B cell (primary cell): ENCODE measurements around the gene ROR2. TPM values are rescaled to one million over a fixed set of nuclear protein-coding genes. Genes with fewer than 3 reads are reported as not detected.

Source experiments
- ATAC-seq: fragments of 200-7000 bp; cut with Tn5 transposase; one replicate; pipeline ENCODE4 v1.10.0; 2021; ENCODE audit warnings: low read depth, mild to moderate bottlenecking, moderate number of reproducible peaks, moderate library complexity
- CTCF ChIA-PET: fragments of 350-600 bp; sonication (Branson Sonifier 250); formaldehyde crosslinking; loops from one replicate; lab custom pipeline; 2021; ENCODE audit warnings: antibody characterized with exemption, inconsistent platforms; lab: Charles Lee
- POLR2A ChIA-PET: fragments of 350-600 bp; sonication (Branson Sonifier 250); formaldehyde crosslinking; loops from one replicate; lab custom pipeline; 2021; ENCODE audit warnings: antibody characterized with exemption; lab: Charles Lee
- DNase-seq: peaks from one replicate; pipeline ENCODE4 v3.0.0; 2013
- H2AFZ ChIP-seq: 2 replicates; pipeline ENCODE4 v1.6.1; 2012; ENCODE audit warnings: mild to moderate bottlenecking, low read depth, low read length; ENCODE audit not compliant: insufficient read depth, poor library complexity, severe bottlenecking
- H3K27ac ChIP-seq, 2 donors: 1 replicate in 1 of 2; 2 replicates in 1 of 2; pipeline ENCODE4 v1.5.1; 2012 to 2013; ENCODE audit warnings: low read length in 2 of 2, mild to moderate bottlenecking in 2 of 2, moderate library complexity in 1 of 2
- H3K27me3 ChIP-seq, 4 experiments: fragments of 200-600 bp in 1 of 4; sonication (generic) in 1 of 4; replicated peaks in 1 of 4; 1 replicate in 2 of 4; 2 replicates in 2 of 4; pipeline versions ENCODE4 v1.6.1 to v1.7.0; 2013 to 2016; ENCODE audit warnings: low read length in 3 of 4, mild to moderate bottlenecking in 2 of 4, mixed read lengths in 1 of 4, moderate library complexity in 1 of 4; ENCODE audit not compliant: insufficient read depth in 4 of 4, control insufficient read depth in 3 of 4; ENCODE audit errors: control extremely low read depth in 1 of 4
- H3K36me3 ChIP-seq, 2 experiments: replicated peaks in 1 of 2; 1 replicate in 1 of 2; 2 replicates in 1 of 2; pipeline versions ENCODE4 v1.6.1 to v1.7.1; 2013; ENCODE audit warnings: low read length in 1 of 2; ENCODE audit not compliant: insufficient read depth in 2 of 2, control insufficient read depth in 1 of 2; ENCODE audit errors: control extremely low read depth in 1 of 2, extremely low read depth in 1 of 2
- H3K4me1 ChIP-seq, 2 donors: fragments of 200-600 bp in 1 of 2; sonication (generic) in 1 of 2; 1 replicate in 1 of 2; 2 replicates in 1 of 2; pipeline versions ENCODE4 v1.5.1 to v1.6.1; 2013 to 2017; ENCODE audit warnings: low read length in 2 of 2; ENCODE audit not compliant: control insufficient read depth in 2 of 2, insufficient read depth in 2 of 2
- H3K4me2 ChIP-seq: replicated peaks from 2 replicates; pipeline ENCODE3; 2012; ENCODE audit warnings: mild to moderate bottlenecking, low read depth, low read length; ENCODE audit not compliant: poor library complexity, severe bottlenecking
- H3K4me3 ChIP-seq, 5 experiments: fragments of 200-600 bp in 1 of 5; sonication (generic) in 1 of 5; 1 replicate in 3 of 5; 2 replicates in 2 of 5; pipeline versions ENCODE4 v1.5.1 to v1.7.0; 2011 to 2016; ENCODE audit warnings: low read length in 4 of 5, mild to moderate bottlenecking in 4 of 5, low read depth in 2 of 5, control low read depth in 1 of 5, moderate library complexity in 1 of 5; ENCODE audit not compliant: insufficient read depth in 1 of 5; ENCODE audit errors: control extremely low read depth in 1 of 5, extremely low read depth in 1 of 5
- H3K79me2 ChIP-seq: fragments of 200-600 bp; sonication (generic); one replicate; pipeline ENCODE4 v1.6.0; 2016; ENCODE audit warnings: low read length; ENCODE audit not compliant: control insufficient read depth, insufficient read depth
- H3K9ac ChIP-seq: fragments of 200-600 bp; sonication (generic); 2 replicates; pipeline ENCODE4 v1.6.1; 2017; ENCODE audit warnings: mild to moderate bottlenecking, low read length, moderate library complexity
- H3K9me3 ChIP-seq, 3 donors: one replicate each; pipeline versions ENCODE4 v1.6.1 to v1.7.1; 2013; ENCODE audit warnings: low read length in 2 of 3; ENCODE audit not compliant: control insufficient read depth in 2 of 3, insufficient read depth in 1 of 3; ENCODE audit errors: control extremely low read depth in 1 of 3
- H4K20me1 ChIP-seq: 2 replicates; pipeline ENCODE4 v1.6.0; 2012; ENCODE audit warnings: mild to moderate bottlenecking, low read length; ENCODE audit not compliant: insufficient read depth, control insufficient read depth, poor library complexity, severe bottlenecking
- H3K27ac Mint-ChIP-seq: one replicate; pipeline ENCODE4 v1.8.0; 2021; ENCODE audit warnings: mixed read lengths
- H3K27me3 Mint-ChIP-seq: one replicate; pipeline ENCODE4 v1.8.0; 2021; ENCODE audit warnings: mixed read lengths
- H3K4me1 Mint-ChIP-seq: one replicate; pipeline ENCODE4 v1.8.0; 2021; ENCODE audit warnings: mixed read lengths
- H3K4me3 Mint-ChIP-seq: one replicate; pipeline ENCODE4 v1.8.0; 2021; ENCODE audit warnings: mixed read lengths
- H3K9me3 Mint-ChIP-seq: one replicate; pipeline ENCODE4 v1.8.0; 2022; ENCODE audit warnings: mixed read lengths; ENCODE audit not compliant: insufficient read depth
- CTCF ChIP-seq: fragments of 200-600 bp; IDR thresholded peaks from one replicate; pipeline ENCODE4 v1.8.0; 2022; ENCODE audit warnings: antibody characterized with exemption, mild to moderate bottlenecking
- EZH2 ChIP-seq: IDR thresholded peaks from 2 replicates; pipeline ENCODE4 v1.6.1; 2012; ENCODE audit warnings: borderline replicate concordance, low read depth, mild to moderate bottlenecking, moderate library complexity, low read length; ENCODE audit not compliant: insufficient read depth, poor library complexity, severe bottlenecking
- WGBS: methylation state at CpG from one replicate; pipeline ENCODE4 v1.1.5; 2013; ENCODE audit warnings: missing lambda C conversion rate; ENCODE audit not compliant: insufficient coverage; 5-methylcytosine and 5-hydroxymethylcytosine counted together
- intact Hi-C: fragments of 100-400 bp; cut with micrococcal nuclease; formaldehyde crosslinking; loops from one replicate; pipeline ENCODE4 v1.10.0; 2022
- polyA plus RNA-seq: library from polyadenylated mRNA; depleted of rRNA; stranded (reverse); fragments of >200 nt; gene quantifications from 2 replicates; pipeline ENCODE4 v1.2.3, GENCODE V29; 2012
- total RNA-seq, 2 donors: library from RNA; stranded (reverse); fragments of 120-200 nt in 1 of 2; gene quantifications; 1 replicate in 1 of 2; 2 replicates in 1 of 2; pipeline versions ENCODE4 v1.2.3 to v1.2.4, GENCODE V29; 2013 to 2022

Gene ROR2
- total and polyA plus RNA-seq, 2 donors (not counting 1 experiment from before 2014, with no cell fraction given) = 0.21 to 0.49 TPM

GRCh38 chr9:91913986-91914385 is 36.0 kb downstream of the ROR2 start:
- H2AFZ ChIP-seq = no peak overlapping the region
- H3K4me2 ChIP-seq = no peak overlapping the region
- H3K27me3 Mint-ChIP-seq = peaks cover 17% of the 10 kb centered on the region
- ATAC-seq = no peak
- H3K27me3 ChIP-seq = peaks cover 0 to 3% (median 0%) of the 10 kb centered on the region in 4 experiments
- WGBS = 79% methylated on average over 6 of the region's 8 CpGs
- no peak overlapping the region for H3K4me3 ChIP-seq
- H3K4me1 ChIP-seq = no peaks in the 10 kb centered on the region
- no peak for DNase-seq
- no peak for TF ChIP-seq EZH2
- no peak for TF ChIP-seq CTCF
- H3K36me3 ChIP-seq = no peaks in the 10 kb centered on the region
- no peaks in the 10 kb centered on the region for H3K4me1 Mint-ChIP-seq
- H3K27ac Mint-ChIP-seq = no peak overlapping the region
- ChIA-PET CTCF (no interaction called here), POLR2A (no interaction called here)
- H3K4me3 Mint-ChIP-seq = no peak overlapping the region
- intact Hi-C loops = no loop called here
- H3K9ac ChIP-seq = no peak overlapping the region
- H3K79me2 ChIP-seq = no peaks in the 10 kb centered on the region
- H3K27ac ChIP-seq = no peak overlapping the region
- no peaks in the 10 kb centered on the region for H3K9me3 Mint-ChIP-seq
- peaks cover 0 to 5% (median 0%) of the 10 kb centered on the region in 3 donors for H3K9me3 ChIP-seq
- H4K20me1 ChIP-seq = no peaks in the 10 kb centered on the region

GRCh38 chr9:91913096-91913495 is 36.9 kb downstream of the ROR2 start:
- H3K4me2 ChIP-seq = no peak overlapping the region
- Mint-ChIP-seq H3K27ac (no peak overlapping the region), H3K9me3 (no peaks in the 10 kb centered on the region), H3K4me3 (no peak overlapping the region), H3K27me3 (peaks cover 17% of the 10 kb centered on the region), H3K4me1 (no peaks in the 10 kb centered on the region)
- no peaks in the 10 kb centered on the region for H3K79me2 ChIP-seq
- intact Hi-C loops = no loop called here
- no peaks in the 10 kb centered on the region for H3K36me3 ChIP-seq
- DNase-seq (no peak), ATAC-seq (no peak)
- POLR2A ChIA-PET = no interaction called here
- H2AFZ ChIP-seq = no peak overlapping the region
- CTCF ChIA-PET = no interaction called here
- TF ChIP-seq CTCF (no peak), EZH2 (no peak)
- H3K4me3 ChIP-seq = no peak overlapping the region
- no peaks in the 10 kb centered on the region for H3K4me1 ChIP-seq
- WGBS = no CpG with 5 or more reads among the region's 2 CpGs
- H4K20me1 ChIP-seq = no peaks in the 10 kb centered on the region
- peaks cover 0 to 5% (median 0%) of the 10 kb centered on the region in 3 donors for H3K9me3 ChIP-seq
- H3K27ac ChIP-seq = no peak overlapping the region
- H3K9ac ChIP-seq = no peak overlapping the region
- peaks cover 0 to under 1% (median 0%) of the 10 kb centered on the region in 4 experiments for H3K27me3 ChIP-seq
